Activated B cell treated with CpG ODN at 0.5 μM for 24 hours (primary cell): ENCODE data around the gene OR52N2. TPM values are rescaled to one million over a fixed set of nuclear protein-coding genes. Genes with fewer than 3 reads are reported as not detected.

Source experiments
- ATAC-seq: fragments of 200-7000 bp; cut with Tn5 transposase; one replicate; pipeline ENCODE4 v1.10.0; 2021; ENCODE audit warnings: low read depth, mild to moderate bottlenecking, moderate library complexity
- CTCF ChIA-PET: fragments of 350-600 bp; sonication (Branson Sonifier 250); formaldehyde crosslinking; loops from one replicate; lab custom pipeline; 2021; ENCODE audit warnings: antibody characterized with exemption; lab: Charles Lee
- POLR2A ChIA-PET: fragments of 350-600 bp; sonication (Branson Sonifier 250); formaldehyde crosslinking; loops from one replicate; lab custom pipeline; 2021; ENCODE audit warnings: antibody characterized with exemption; lab: Charles Lee
- DNase-seq: peaks from one replicate; pipeline ENCODE4 v3.0.0; 2022
- H3K27ac Mint-ChIP-seq: one replicate; pipeline ENCODE4 v1.8.0; 2020; ENCODE audit warnings: mixed read lengths
- H3K27me3 Mint-ChIP-seq: one replicate; pipeline ENCODE4 v1.8.0; 2021; ENCODE audit warnings: mixed read lengths
- H3K36me3 Mint-ChIP-seq: one replicate; pipeline ENCODE4 v1.8.0; 2021; ENCODE audit warnings: low read depth, mixed read lengths
- H3K4me1 Mint-ChIP-seq: one replicate; pipeline ENCODE4 v1.8.0; 2021; ENCODE audit warnings: mixed read lengths
- H3K4me3 Mint-ChIP-seq: one replicate; pipeline ENCODE4 v1.8.0; 2020; ENCODE audit warnings: mild to moderate bottlenecking, mixed read lengths
- H3K9me3 Mint-ChIP-seq: one replicate; pipeline ENCODE4 v1.8.0; 2020; ENCODE audit warnings: mixed read lengths
- CTCF ChIP-seq: fragments of 200-600 bp; IDR thresholded peaks from one replicate; pipeline ENCODE4 v1.8.0; 2022; ENCODE audit warnings: antibody characterized with exemption, mild to moderate bottlenecking
- intact Hi-C: fragments of 100-400 bp; cut with micrococcal nuclease; formaldehyde crosslinking; loops from one replicate; pipeline ENCODE4 v1.15.1; 2024
- total RNA-seq: library from RNA; stranded (reverse); gene quantifications from 2 replicates; pipeline ENCODE4 v1.2.3, GENCODE V29; 2022

OR52N2 gene
- total RNA-seq, 1 donor from 2014 or later = not detected

DNA sequence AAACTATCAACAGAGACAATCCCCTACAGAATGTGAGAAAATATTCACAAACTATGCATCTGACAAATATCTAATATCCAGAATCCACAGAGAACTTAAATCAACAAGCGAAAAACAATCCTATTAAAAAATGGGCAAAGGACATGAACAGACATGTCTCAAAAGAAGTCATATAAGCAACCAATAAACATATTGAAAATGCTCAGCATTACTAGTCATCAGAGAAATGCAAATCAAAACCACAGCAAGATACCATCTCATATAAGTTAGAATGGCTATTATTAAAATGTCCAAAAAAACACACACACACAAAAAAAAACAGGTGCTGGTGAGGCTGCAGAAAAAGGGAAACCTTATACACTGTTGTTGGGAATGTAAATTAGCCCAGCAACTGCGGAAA is 57.1 kb downstream of the OR52N2 start:
- POLR2A ChIA-PET = no interaction called here
- Mint-ChIP-seq H3K9me3 (peaks cover 7% of the 10 kb centered on the region), H3K4me3 (no peak overlapping the region), H3K4me1 (no peaks in the 10 kb centered on the region), H3K27ac (no peak overlapping the region), H3K27me3 (peaks cover 3% of the 10 kb centered on the region), H3K36me3 (no peaks in the 10 kb centered on the region)
- no peak for ATAC-seq
- no peak for TF ChIP-seq CTCF
- CTCF ChIA-PET = no interaction called here
- DNase-seq = no peak
- intact Hi-C loops = no loop called here

Other genes with a start within 250 kb of the OR52N2 start
- not detected in 2 replicates for gene OR52B6, start 228.0 kb upstream of the OR52N2 start, total RNA-seq
- gene TRIM6, start 212.3 kb upstream of the OR52N2 start, total RNA-seq = 0.22 and 0.44 TPM in 2 replicates
- 25.9 and 28.7 TPM in 2 replicates for gene TRIM34, start 183.9 kb upstream of the OR52N2 start, total RNA-seq
- 34.3 and 36.3 TPM in 2 replicates for gene TRIM5, start 123.8 kb upstream of the OR52N2 start, total RNA-seq
- gene TRIM22, start 119.1 kb upstream of the OR52N2 start, total RNA-seq = 244 and 255 TPM in 2 replicates
- 0.64 and 0.84 TPM in 2 replicates for gene OR56B1, start 72.5 kb upstream of the OR52N2 start, total RNA-seq
- 1.1 and 2.2 TPM in 2 replicates for gene OR52N4, start 54.7 kb upstream of the OR52N2 start, total RNA-seq
- gene OR52N5, start 25.6 kb upstream of the OR52N2 start, total RNA-seq = not detected in 2 replicates
- gene OR52N1, start 17.7 kb upstream of the OR52N2 start, total RNA-seq = not detected in 2 replicates
- gene OR52E6, start 33.0 kb downstream of the OR52N2 start, total RNA-seq = not detected in 2 replicates
- not detected in 2 replicates for gene OR52E8, start 48.8 kb downstream of the OR52N2 start, total RNA-seq
- not detected in 2 replicates for gene OR52E4, start 71.7 kb downstream of the OR52N2 start, total RNA-seq
- not detected in 2 replicates for gene OR52E5, start 84.3 kb downstream of the OR52N2 start, total RNA-seq
- gene OR56A3, start 133.3 kb downstream of the OR52N2 start, total RNA-seq = not detected in 2 replicates
- not detected in 2 replicates for gene OR56A5, start 159.6 kb downstream of the OR52N2 start, total RNA-seq
- gene OR52L1, start 178.1 kb downstream of the OR52N2 start, total RNA-seq = not detected in 2 replicates
- gene OR56A4, start 198.0 kb downstream of the OR52N2 start, total RNA-seq = not detected in 2 replicates
- gene OR56A1, start 221.8 kb downstream of the OR52N2 start, total RNA-seq = not detected in 2 replicates